HepG2 (cell line): ENCODE measurements around the gene GPX2. TPM values are rescaled to one million over a fixed set of nuclear protein-coding genes. Genes with fewer than 3 reads are reported as not detected.

Experiments used
- ATAC-seq: fragments of 200-7000 bp; cut with Tn5 transposase; 3 replicates; pipeline ENCODE4 v1.9.1; 2020; ENCODE audit warnings: mild to moderate bottlenecking, moderate library complexity
- BruUV-seq: library from RNA; stranded (reverse); fragments of 400-500 nt; replicated peaks from 2 replicates; lab custom pipeline; 2021; lab: Mats Ljungman, UMichigan
- CTCF ChIA-PET: fragments of 300-600 bp; formaldehyde crosslinking; extraction: SDS; loops from one replicate; lab custom pipeline; 2021; ENCODE audit warnings: low total read pairs, inconsistent platforms, low intra/inter-chr PET ratio; lab: Yijun Ruan, JAX
- POLR2A ChIA-PET: fragments of 350-600 bp; sonication (Branson Sonifier 250); formaldehyde crosslinking; loops from one replicate; lab custom pipeline; 2020; ENCODE audit warnings: antibody characterized with exemption, inconsistent platforms; lab: Yijun Ruan, JAX
- DNase-seq: peaks from one replicate; pipeline ENCODE4 v3.0.0-alpha.2; 2015; ENCODE audit warnings: low spot score
- FAIRE-seq: peaks from 3 replicates; lab custom pipeline; 2011; peaks lifted over from hg19 to GRCh38; lab: Jason Lieb, UNC
- H2AFZ ChIP-seq: one replicate; pipeline ENCODE4 v1.6.1; 2011; ENCODE audit warnings: low read length, inconsistent platforms
- H3K27ac ChIP-seq: fragments of 300-600 bp; 3 replicates; pipeline ENCODE4 v1.8.0; 2011; ENCODE audit warnings: mixed run types, mild to moderate bottlenecking, mixed read lengths, low read length, inconsistent platforms; ENCODE audit not compliant: insufficient read depth; ENCODE audit errors: extremely low read length
- H3K27me3 ChIP-seq, 2 experiments: fragments of 200-600 bp in 1 of 2; 2 replicates in 1 of 2; 3 replicates in 1 of 2; pipeline versions ENCODE4 v1.6.0 to v1.8.0; 2011; ENCODE audit warnings: low read length in 2 of 2, mild to moderate bottlenecking in 2 of 2, moderate library complexity in 2 of 2, inconsistent platforms in 1 of 2; ENCODE audit not compliant: insufficient read depth in 2 of 2, control insufficient read depth in 1 of 2
- H3K36me3 ChIP-seq, 2 experiments: fragments of 200-600 bp in 1 of 2; replicated peaks in 1 of 2; 2 replicates in 1 of 2; 3 replicates in 1 of 2; pipeline versions ENCODE4 v1.5.1 to v1.8.0; 2011; ENCODE audit warnings: low read length in 2 of 2, inconsistent platforms in 1 of 2; ENCODE audit not compliant: insufficient read depth in 2 of 2, control insufficient read depth in 1 of 2
- H3K4me1 ChIP-seq: 2 replicates; pipeline ENCODE4 v1.5.1; 2012; ENCODE audit warnings: low read length, inconsistent platforms; ENCODE audit not compliant: insufficient read depth
- H3K4me2 ChIP-seq: 2 replicates; pipeline ENCODE4 v1.6.0; 2011; ENCODE audit warnings: low read depth, low read length, inconsistent platforms
- H3K4me3 ChIP-seq, 3 experiments: fragments of 200-600 bp in 1 of 3; sonication (generic), shearing (Covaris generic) in 1 of 3; replicated peaks in 1 of 3; 2 replicates each; pipeline ENCODE4 v1.5.1; 2011 to 2016; ENCODE audit warnings: low read length in 3 of 3, inconsistent platforms in 2 of 3, low read depth in 2 of 3, mild to moderate bottlenecking in 2 of 3, control low read depth in 1 of 3, mixed read lengths in 1 of 3; ENCODE audit not compliant: insufficient read depth in 1 of 3
- H3K79me2 ChIP-seq: one replicate; pipeline ENCODE4 v1.6.1; 2011; ENCODE audit warnings: low read length, inconsistent platforms; ENCODE audit not compliant: insufficient read depth
- H3K9ac ChIP-seq: 2 replicates; pipeline ENCODE4 v1.6.0; 2011; ENCODE audit warnings: mild to moderate bottlenecking, low read depth, low read length, inconsistent platforms; ENCODE audit not compliant: insufficient read depth
- H3K9me3 ChIP-seq: 2 replicates; pipeline ENCODE4 v1.5.1; 2012; ENCODE audit warnings: mild to moderate bottlenecking, low read length
- H4K20me1 ChIP-seq: 2 replicates; pipeline ENCODE4 v1.6.0; 2011; ENCODE audit warnings: inconsistent platforms, mild to moderate bottlenecking, low read length, moderate library complexity; ENCODE audit not compliant: insufficient read depth
- HDAC2 ChIP-seq: sonication (generic); formaldehyde crosslinking; IDR thresholded peaks from 2 replicates; pipeline ENCODE4 v1.4.0; 2020; ENCODE audit warnings: missing genetic modification reagents
- KDM5B ChIP-seq: sonication (generic); formaldehyde crosslinking; IDR thresholded peaks from 2 replicates; pipeline ENCODE4 v1.4.0; 2020; ENCODE audit warnings: missing genetic modification reagents, mild to moderate bottlenecking, borderline replicate concordance
- NCOA5 ChIP-seq: sonication (generic); formaldehyde crosslinking; IDR thresholded peaks from 2 replicates; pipeline ENCODE4 v1.4.0; 2020; ENCODE audit warnings: missing genetic modification reagents
- NFE2L2 ChIP-seq: fragments of 150-350 bp; IDR thresholded peaks from 2 replicates; pipeline ENCODE4 v1.6.1; 2014; ENCODE audit warnings: low read length
- RORA ChIP-seq: sonication (generic); formaldehyde crosslinking; IDR thresholded peaks from 2 replicates; pipeline ENCODE4 v1.5.0; 2020; ENCODE audit warnings: mild to moderate bottlenecking, missing genetic modification reagents, moderate library complexity
- SIN3A ChIP-seq: IDR thresholded peaks from 2 replicates; pipeline ENCODE4 v1.6.1; 2011; ENCODE audit warnings: low read depth, mild to moderate bottlenecking, control low read depth, low read length, borderline replicate concordance
- SKI ChIP-seq: fragments of 450-650 bp; IDR thresholded peaks from one replicate; pipeline ENCODE4 v1.6.1; 2018; ENCODE audit warnings: mild to moderate bottlenecking; ENCODE audit not compliant: partially characterized antibody
- SRSF9 ChIP-seq: fragments of 200-400 bp; formaldehyde crosslinking; IDR thresholded peaks from 2 replicates; pipeline ENCODE4 v1.6.1; 2018; ENCODE audit warnings: borderline replicate concordance, mild to moderate bottlenecking, low read depth, low read length; ENCODE audit not compliant: insufficient read depth, poor library complexity, severe bottlenecking
- ZNF33B ChIP-seq: sonication (generic); formaldehyde crosslinking; IDR thresholded peaks from 2 replicates; pipeline ENCODE4 v1.5.1; 2020; ENCODE audit warnings: mild to moderate bottlenecking, missing genetic modification reagents
- ZNF510 ChIP-seq: sonication (generic); formaldehyde crosslinking; IDR thresholded peaks from 2 replicates; pipeline ENCODE4 v1.4.0; 2020; ENCODE audit warnings: low read depth, mild to moderate bottlenecking, missing genetic modification reagents
- ZNF670 ChIP-seq: sonication (generic); formaldehyde crosslinking; IDR thresholded peaks from 2 replicates; pipeline ENCODE4 v1.8.0; 2022; ENCODE audit warnings: mild to moderate bottlenecking, missing genetic modification reagents, borderline replicate concordance
- whole genome bisulfite sequencing: methylation state at CpG from one replicate; pipeline ENCODE4 v1.1.6; 2017; ENCODE audit warnings: low lambda C conversion rate; 5-methylcytosine and 5-hydroxymethylcytosine counted together
- in situ Hi-C: cut with HindIII; loops from 2 replicates; pipeline ENCODE4 v1.10.0; 2017; ENCODE audit warnings: low pct_unique_long_range_greater_than_20kb; ENCODE audit not compliant: extremely low pct_ligation_motif_present
- intact Hi-C: fragments of 100-400 bp; cut with micrococcal nuclease; formaldehyde crosslinking; loops from one replicate; pipeline ENCODE4 v1.10.0; 2022; ENCODE audit not compliant: unreplicated experiment
- polyA plus RNA-seq, 8 experiments: library from polyadenylated mRNA; depleted of rRNA in 3 of 8; stranded (reverse) in 7 of 8; unstranded in 1 of 8; fragments of >200 nt; fragmentation: Illumina TruSeq in 4 of 8; extraction: Trizol in 4 of 8; gene quantifications; 2 replicates each; pipeline versions ENCODE4 v1.2.1 to v1.2.3, GENCODE V29; 2011 to 2016; ENCODE audit warnings: low read depth in 4 of 8, missing spikeins in 1 of 8, mixed read lengths in 1 of 8; ENCODE audit not compliant: insufficient read depth in 1 of 8
- total RNA-seq, 5 experiments: library from RNA; depleted of rRNA; stranded (reverse); fragments of >200 nt; fragmentation: Illumina TruSeq; extraction: Trizol; gene quantifications; 2 replicates each; pipeline ENCODE4 v1.2.3, GENCODE V29; 2016; ENCODE audit warnings: low read depth in 1 of 5
- TF ChIP-seq, protein P1 (sequence below): sonication (generic); formaldehyde crosslinking; IDR thresholded peaks from 2 replicates; pipeline ENCODE4 v1.5.0; 2020; ENCODE audit warnings: missing genetic modification reagents, mild to moderate bottlenecking, borderline replicate concordance
- TF ChIP-seq, protein P2 (sequence below): sonication (generic); formaldehyde crosslinking; IDR thresholded peaks from 2 replicates; pipeline ENCODE4 v1.4.0; 2020; ENCODE audit warnings: missing genetic modification reagents
- TF ChIP-seq, protein P3 (sequence below): sonication (generic); IDR thresholded peaks from 2 replicates; pipeline ENCODE4 v1.6.1; 2016; ENCODE audit warnings: low read depth, borderline replicate concordance
- TF ChIP-seq, protein P4 (sequence below): sonication (generic); formaldehyde crosslinking; IDR thresholded peaks from 2 replicates; pipeline ENCODE4 v1.5.0; 2020; ENCODE audit warnings: missing genetic modification reagents, mild to moderate bottlenecking, borderline replicate concordance

The GPX2 gene
- total and polyA plus RNA-seq, 2 of the 13 experiments (the other 11 are each of a cell fraction or from before 2014, with no cell fraction given) = 526 to 674 TPM

DNA sequence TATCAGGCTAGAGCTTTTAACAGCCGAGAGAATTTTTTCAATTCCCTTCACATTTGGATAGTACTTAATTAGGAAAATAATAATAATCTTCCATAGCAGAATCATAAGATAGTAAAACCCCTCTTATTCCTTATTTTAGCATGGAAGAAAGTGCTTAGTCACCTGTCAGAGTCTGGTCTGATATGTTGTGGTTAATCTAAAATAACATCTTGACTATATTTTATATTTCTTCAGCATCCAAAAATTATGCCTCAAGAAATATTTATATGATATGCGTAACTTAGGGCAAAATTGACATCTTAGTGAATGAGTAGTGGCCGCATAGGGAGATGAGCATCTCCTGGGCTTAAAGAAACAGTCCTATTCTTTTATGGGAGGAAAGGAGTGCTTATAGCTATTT, 15.5 kb downstream of the GPX2 start:
- FAIRE-seq (no peak), ATAC-seq (no peak), DNase-seq (no peak)
- H3K27ac ChIP-seq = no peak overlapping the region
- BruUV-seq = no TSS peak
- in situ Hi-C loops (no loop called here), intact Hi-C loops (no loop called here)
- H3K9me3 ChIP-seq = no peaks in the 10 kb centered on the region
- no peaks in the 10 kb centered on the region for H3K27me3 ChIP-seq
- peaks cover 22% of the 10 kb centered on the region for H3K4me1 ChIP-seq
- no peak overlapping the region for H3K9ac ChIP-seq
- H4K20me1 ChIP-seq = no peaks in the 10 kb centered on the region
- TF ChIP-seq NFE2L2 (0 out of 2 replicates have a peak, but pooled peaks have one; percentile 21), RORA (CRISPR knock-in tag) (no peak), HDAC2 (CRISPR knock-in tag) (no peak)
- TF ChIP-seq, protein P1, sequence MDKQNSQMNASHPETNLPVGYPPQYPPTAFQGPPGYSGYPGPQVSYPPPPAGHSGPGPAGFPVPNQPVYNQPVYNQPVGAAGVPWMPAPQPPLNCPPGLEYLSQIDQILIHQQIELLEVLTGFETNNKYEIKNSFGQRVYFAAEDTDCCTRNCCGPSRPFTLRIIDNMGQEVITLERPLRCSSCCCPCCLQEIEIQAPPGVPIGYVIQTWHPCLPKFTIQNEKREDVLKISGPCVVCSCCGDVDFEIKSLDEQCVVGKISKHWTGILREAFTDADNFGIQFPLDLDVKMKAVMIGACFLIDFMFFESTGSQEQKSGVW (CRISPR knock-in tag) = no peak
- TF ChIP-seq, protein P2, sequence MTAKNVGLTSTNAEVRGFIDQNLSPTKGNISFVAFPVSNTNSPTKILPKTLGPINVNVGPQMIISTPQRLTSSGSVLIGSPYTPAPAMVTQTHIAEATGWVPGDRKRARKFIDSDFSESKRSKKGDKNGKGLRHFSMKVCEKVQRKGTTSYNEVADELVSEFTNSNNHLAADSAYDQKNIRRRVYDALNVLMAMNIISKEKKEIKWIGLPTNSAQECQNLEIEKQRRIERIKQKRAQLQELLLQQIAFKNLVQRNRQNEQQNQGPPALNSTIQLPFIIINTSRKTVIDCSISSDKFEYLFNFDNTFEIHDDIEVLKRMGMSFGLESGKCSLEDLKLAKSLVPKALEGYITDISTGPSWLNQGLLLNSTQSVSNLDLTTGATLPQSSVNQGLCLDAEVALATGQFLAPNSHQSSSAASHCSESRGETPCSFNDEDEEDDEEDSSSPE (CRISPR knock-in tag) = no peak
- ChIA-PET CTCF (no interaction called here), POLR2A (interaction anchor here (1.1 to 1.5 kb wide), 2 partner anchors 11 to 12 kb away, joined by 3 to 4 read pairs; no protein-coding TSS in a partner anchor)
- no peak overlapping the region for H2AFZ ChIP-seq
- H3K4me2 ChIP-seq = no peak overlapping the region
- H3K4me3 ChIP-seq = no peak overlapping the region
- 97% methylated on average over 3 of the region's 3 CpGs for WGBS
- no peaks in the 10 kb centered on the region for H3K79me2 ChIP-seq
- peaks cover 12 to 47% of the 10 kb centered on the region in 2 experiments for H3K36me3 ChIP-seq

DNA sequence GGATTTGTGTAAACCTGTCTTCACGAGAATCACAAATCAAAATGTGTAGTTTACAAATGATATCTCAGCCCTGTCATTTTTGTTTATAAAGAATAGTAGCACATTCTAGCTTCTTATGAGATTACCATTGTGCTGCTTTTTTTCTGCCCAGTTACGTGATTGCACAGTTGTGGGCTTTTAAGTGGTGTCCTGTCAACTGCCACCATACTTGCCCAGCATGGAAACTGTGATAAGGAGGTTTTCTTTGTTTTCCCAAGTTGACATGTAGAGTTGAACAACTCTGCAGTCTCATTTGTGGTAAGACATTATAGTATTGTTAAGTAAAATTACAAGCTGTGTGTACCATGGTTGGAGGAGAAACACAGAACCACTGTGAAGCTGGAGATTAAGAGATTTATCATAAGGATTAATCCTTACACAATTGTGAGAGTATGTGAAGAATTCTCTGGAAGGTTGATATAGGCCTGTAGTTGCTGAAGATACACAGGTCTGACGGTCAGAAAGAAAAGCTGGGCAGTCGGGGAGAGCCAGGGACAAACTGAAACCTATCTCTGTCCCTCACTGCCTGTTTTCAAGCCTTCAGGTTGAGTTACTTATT, 16.0 kb downstream of the GPX2 start:
- in situ Hi-C loops (no loop called here), intact Hi-C loops (no loop called here)
- POLR2A ChIA-PET = no interaction called here
- Histone ChIP-seq H3K4me2 (no peak overlapping the region), H3K27me3 (no peaks in the 10 kb centered on the region), H3K79me2 (no peaks in the 10 kb centered on the region), H3K9ac (no peak overlapping the region), H3K4me3 (no peak overlapping the region), H3K9me3 (no peaks in the 10 kb centered on the region), H3K36me3 (peaks cover 12 to 47% of the 10 kb centered on the region in 2 experiments), H3K4me1 (peaks cover 17% of the 10 kb centered on the region), H4K20me1 (no peaks in the 10 kb centered on the region), H2AFZ (no peak overlapping the region), H3K27ac (no peak overlapping the region)
- FAIRE-seq (no peak), ATAC-seq (no peak), DNase-seq (no peak)
- no TSS peak for BruUV-seq
- CTCF ChIA-PET = no interaction called here
- 93% methylated on average over 4 of the region's 4 CpGs for WGBS
- TF ChIP-seq SRSF9 = no peak
- no peak for TF ChIP-seq ZNF670 (CRISPR knock-in tag)
- no peak for TF ChIP-seq SIN3A
- TF ChIP-seq, protein P3, sequence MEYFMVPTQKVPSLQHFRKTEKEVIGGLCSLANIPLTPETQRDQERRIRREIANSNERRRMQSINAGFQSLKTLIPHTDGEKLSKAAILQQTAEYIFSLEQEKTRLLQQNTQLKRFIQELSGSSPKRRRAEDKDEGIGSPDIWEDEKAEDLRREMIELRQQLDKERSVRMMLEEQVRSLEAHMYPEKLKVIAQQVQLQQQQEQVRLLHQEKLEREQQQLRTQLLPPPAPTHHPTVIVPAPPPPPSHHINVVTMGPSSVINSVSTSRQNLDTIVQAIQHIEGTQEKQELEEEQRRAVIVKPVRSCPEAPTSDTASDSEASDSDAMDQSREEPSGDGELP = no peak
- no peak for TF ChIP-seq KDM5B (CRISPR knock-in tag)
- TF ChIP-seq ZNF33B (CRISPR knock-in tag) = no peak
- TF ChIP-seq, protein P4, sequence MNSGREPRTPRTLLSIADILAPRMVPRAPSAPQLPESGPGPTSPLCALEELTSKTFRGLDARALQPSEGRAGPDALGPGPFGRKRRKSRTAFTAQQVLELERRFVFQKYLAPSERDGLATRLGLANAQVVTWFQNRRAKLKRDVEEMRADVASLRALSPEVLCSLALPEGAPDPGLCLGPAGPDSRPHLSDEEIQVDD (CRISPR knock-in tag) = no peak
- TF ChIP-seq ZNF510 (CRISPR knock-in tag) = no peak
- no peak for TF ChIP-seq SKI
- no peak for TF ChIP-seq NCOA5
